GF-D8 (cell line): Measurements from ENCODE around the gene SLC25A1.
A peak's percentile ranks its signal among the peaks of the same experiment; 100 is the strongest.

Experiments used
- DNase-seq: peaks from one replicate; lab custom pipeline; 2025; lab: John Stamatoyannopoulos, UW

Gene SLC25A1

DNA sequence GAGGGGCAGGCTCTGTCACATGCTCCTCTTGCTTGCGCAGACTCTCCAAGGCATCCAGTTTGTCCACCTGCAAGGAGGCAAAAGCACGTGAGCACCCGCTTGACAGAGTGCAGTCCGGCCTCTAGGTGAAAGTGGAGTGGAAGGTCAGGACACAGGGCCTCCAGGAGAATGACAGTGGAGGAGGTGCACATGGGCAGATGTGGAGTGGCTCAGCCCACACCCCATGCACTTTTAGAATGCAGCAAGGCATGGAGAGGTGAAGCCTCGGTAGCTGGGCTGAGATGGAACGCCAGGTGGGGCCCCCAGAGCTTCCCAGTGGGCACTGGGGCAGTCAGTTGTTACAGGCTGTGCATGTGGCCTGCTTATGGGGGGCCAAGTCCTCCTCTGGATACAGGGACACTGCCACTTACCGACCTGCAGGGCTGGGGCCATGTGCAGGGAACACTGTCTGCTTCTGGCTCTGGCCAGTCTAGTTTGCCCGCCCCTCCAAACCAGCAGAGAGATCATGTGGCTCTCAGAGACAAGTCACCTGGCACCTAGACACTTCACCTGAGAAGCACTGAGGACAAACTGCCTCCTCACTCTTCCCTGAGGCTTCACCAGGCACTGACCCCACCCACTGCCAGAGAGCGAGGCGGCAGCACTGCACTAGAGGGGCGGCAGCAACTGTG lies 2.3 kb upstream of the SLC25A1 start:
- DNase-seq, result no peak

DNA sequence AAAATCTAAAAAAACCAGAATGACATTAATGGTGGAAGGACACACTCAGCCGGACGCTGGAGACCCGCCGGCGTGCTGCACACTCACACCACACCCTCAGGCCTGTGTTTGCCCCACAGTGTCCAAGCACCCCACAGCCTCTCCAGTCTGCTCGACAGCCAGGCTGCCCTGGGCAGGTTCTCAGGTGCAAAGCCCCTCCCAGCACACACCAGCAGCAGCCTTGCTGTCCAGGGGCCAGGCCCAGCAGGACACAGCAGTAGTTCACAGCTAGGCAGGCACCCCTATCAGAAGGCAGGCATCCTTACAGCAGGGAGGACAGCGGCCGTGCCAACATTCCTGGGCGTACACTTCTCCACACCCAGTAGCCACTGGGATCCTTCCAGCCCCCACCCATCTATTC lies 1.7 kb upstream of the SLC25A1 start:
- DNase-seq, result no peak

DNA sequence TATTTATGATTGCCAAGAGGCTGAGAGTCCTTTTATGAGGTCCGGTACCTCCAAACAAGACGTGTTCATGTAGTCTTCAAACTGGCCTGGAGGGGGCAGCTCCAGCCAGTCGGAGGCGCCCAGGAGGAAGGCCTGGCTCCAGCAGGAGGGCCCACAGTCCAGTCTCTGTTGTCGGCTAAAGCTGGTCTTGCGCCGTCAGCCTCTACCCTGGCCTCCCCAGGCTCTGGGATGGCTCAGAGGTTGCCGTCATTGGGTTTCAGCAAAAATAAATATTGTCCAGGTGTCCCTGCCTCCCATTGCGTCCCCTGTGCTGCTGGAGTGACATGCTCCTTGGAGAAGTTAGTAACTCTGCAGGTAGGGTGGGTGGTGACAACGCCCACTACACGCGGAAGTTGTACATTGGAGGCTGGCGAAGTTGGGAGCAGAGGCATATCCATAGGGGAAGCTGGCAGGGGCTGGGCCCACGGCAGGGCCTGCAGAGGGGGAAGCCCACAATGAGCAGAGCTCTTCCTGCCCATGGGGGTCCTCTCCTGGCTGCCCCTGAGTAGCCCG lies 1.0 kb upstream of the SLC25A1 start:
- DNase-seq, result peak; percentile 51

DNA sequence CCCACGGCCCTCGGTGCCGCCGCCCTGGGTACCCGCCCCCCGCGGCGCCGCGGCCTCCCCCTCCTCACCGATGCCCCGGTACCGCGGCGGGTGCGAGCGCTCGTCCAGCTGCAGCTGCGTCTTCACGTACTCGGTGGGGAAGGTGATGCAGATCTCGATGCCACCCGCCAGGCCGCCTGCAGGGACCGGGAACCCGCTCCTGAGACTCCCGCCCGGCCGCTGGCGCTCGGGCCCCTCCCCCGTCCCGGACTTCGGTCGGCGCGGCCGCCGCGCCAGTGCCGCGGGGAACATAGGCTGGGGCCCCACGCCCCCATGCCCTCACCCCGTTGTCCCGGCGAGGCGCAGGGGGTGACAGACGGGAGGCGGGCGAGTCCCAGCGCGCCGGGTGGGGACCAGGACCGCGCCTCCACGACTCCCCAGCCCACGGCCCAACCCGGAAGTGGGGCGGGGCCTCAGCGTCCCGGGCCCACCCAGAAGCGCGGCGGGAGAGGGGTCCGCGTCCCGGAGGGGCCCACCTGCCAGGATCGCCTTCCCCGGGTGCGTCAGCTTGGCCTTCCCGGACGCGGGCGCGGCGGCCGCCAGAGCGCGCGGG lies 375 bp downstream of the SLC25A1 start:
- DNase-seq, result no peak

DNA sequence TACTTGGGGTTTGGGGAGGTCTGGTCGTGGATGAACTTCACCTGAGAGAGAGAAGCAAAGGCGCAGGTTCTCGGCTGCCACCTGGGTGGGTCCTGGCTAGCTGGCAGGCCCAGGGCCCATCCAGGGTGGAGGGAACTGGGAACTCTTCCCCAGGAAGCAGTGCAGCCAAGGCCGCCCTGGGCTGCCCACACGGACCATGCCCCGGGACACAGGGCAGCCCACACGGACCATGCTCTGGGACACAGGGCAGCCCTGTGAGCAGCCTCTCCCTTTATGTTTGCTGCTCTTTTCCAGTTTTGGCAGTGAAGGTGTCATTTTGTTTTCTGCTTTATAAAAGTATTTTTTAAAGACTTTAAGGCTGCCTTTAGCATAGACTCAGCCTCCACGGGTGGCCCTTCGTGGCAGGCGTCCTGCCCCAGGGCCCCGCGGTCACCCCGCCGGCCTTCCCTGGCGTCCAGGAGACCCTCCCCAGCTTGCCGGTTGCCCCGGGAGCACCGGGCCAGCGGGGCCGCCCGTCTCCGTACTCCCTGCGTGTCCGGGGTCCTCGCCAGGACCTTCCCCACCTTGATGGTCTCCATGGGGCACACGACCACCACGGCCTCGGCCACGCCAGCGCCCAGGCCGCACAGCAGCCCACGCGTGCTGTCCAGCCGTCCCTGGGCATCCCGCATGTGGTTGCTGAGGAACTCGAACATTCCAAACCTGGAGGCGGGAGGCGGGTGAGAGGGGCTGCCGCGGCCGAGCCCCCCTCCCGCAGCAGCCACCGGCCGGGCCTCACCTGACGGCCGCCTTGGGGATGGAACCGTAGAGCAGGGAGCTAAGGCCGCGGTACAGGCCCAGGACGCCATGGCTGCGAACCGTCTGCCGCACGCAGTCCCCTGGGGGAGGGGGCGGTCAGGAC lies 1.1 kb downstream of the SLC25A1 start:
- DNase-seq, result no peak

DNA sequence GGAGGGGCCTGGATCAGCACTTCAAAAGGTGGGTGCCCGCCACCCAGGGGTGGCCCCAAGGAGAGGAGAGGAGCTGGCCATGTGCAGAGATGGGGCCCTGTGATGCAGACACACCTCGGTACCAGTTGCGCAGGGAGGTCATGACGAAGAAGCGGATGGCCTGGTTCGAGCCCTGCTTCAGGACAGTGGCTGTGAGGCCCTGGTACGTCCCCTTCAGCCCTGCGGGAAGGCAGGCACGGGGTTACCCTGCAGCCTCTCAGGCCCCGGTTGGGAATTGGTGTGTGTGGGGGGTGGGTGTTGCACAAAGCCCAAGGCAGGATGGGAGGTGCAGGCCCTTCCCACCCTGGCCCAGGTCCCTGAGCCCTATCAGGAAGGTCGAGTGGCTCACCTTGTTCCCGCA lies 1.8 kb downstream of the SLC25A1 start:
- DNase-seq, result no peak

DNA sequence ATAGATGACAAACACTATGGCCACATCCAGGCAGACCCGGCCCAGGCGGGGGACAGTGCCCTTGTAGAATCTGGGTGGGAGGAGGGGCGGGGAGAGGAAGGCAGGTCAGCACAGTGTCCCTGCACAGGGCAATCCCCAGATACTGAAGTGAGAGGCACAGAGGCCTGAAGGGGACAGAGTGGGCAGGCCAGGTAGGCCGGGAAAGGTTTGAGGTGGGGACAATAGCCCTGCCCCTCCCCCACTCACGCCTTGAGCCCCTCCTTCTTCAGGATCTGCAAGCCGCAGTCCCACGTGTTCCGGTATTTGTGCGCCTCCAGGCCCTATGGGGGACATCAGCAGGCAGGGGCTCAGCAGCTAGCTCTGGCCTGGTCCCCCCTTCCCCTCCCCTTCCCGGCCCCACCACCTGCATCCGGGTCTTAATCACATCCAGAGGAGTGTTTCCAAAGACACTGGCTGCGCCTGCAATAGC lies 2.3 kb downstream of the SLC25A1 start:
- no peak for DNase-seq

DNA sequence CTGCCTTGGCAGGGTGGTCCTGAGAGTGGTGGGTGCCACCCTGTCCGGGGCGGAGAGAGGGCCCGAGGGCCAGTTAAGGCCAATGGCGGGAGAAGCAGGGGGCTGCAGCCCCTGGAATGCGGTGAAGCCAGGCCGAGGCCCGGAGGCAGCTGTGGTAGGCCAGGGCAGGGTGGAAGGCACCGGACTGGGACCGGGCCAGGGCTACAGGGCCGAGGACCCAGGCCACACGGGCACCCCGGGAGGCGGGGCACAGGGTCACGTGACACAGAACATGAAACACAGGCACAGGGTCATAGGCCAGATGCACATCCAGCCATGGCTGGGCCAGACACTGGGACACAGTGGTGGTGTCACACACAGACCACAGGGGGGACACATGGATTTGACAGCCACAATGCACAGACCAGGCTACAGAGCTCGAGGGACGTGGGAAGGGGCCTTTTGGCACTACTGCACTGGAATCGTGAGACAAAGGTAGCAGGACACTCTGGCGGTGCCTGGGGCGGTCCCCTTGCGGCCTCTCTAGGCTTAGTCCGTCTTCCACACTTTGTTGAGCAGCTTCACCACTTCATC lies 2.8 kb downstream of the SLC25A1 start:
- no peak for DNase-seq

DNA sequence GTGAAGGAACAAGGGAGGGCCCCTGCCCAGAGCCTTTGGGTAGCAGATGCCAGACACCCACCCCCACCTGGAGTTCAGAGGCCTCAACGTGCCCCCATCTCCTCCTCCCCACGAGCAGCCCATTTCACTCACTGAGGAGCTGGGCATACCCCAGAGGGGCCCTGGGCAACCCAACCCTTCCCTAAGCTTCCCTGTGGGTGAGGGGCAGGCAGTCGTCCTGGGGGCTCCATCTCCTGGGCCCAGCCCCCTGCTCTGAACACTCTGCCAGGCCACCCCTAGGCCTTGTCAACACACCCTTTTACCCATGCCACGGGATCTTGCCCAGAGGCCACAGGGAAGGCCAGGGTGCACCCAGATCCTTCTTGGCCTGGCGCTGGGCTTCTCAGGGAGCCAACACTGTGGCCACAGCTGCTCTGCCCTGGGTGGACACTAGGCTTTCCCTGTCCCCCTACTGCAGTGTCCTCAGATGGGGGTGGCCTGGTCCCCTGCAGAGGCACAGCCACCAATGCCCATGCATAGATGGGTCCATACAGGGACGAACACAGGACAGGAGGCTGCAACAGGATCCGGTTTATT lies 3.4 kb downstream of the SLC25A1 start:
- DNase-seq, result no peak

DNA sequence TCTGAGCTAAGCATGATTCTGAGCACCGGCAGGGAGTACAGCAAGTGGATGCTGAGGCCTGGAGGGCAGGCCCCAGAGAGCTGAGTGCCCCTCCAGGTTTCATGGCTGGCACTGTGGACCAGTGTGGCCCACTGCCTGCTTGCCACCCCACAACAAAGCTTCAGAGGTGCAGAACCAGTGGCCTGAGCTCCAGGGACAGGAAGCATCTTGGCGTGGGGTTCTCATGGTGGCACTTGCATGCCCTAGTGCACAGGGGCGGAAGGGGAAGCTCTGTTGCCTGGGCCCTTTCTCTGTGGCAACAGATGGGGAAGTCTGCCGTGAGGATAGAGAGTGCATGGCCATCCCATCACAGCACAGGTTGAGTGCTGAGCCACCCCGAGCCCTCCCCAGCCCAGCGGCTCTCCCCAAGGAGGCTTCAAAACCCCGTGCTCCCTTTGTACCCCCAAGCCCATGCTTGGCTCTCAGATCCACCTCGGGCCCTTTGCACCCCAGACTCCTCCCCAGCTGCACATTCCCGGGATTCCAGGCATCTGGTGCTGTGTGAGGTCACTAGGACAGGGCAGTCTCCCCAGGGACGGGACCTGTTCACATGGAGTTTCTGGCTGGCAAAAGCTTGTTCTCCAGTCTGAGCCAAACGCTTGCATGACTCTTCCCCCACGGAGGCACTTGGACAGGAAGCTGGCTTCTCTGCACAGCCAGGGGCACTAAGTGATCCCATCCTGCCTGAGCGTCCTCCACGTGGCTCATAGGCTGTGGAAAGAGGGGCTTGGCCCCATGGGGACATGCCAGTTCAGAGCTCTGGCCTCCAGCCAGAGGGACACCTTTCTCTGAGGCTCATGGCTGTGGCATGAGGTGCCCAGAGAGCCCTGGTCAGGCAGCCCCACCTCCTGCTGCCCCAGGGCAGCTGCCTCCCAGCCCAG lies 4.2 kb downstream of the SLC25A1 start:
- peak; percentile 61 for DNase-seq

DNA sequence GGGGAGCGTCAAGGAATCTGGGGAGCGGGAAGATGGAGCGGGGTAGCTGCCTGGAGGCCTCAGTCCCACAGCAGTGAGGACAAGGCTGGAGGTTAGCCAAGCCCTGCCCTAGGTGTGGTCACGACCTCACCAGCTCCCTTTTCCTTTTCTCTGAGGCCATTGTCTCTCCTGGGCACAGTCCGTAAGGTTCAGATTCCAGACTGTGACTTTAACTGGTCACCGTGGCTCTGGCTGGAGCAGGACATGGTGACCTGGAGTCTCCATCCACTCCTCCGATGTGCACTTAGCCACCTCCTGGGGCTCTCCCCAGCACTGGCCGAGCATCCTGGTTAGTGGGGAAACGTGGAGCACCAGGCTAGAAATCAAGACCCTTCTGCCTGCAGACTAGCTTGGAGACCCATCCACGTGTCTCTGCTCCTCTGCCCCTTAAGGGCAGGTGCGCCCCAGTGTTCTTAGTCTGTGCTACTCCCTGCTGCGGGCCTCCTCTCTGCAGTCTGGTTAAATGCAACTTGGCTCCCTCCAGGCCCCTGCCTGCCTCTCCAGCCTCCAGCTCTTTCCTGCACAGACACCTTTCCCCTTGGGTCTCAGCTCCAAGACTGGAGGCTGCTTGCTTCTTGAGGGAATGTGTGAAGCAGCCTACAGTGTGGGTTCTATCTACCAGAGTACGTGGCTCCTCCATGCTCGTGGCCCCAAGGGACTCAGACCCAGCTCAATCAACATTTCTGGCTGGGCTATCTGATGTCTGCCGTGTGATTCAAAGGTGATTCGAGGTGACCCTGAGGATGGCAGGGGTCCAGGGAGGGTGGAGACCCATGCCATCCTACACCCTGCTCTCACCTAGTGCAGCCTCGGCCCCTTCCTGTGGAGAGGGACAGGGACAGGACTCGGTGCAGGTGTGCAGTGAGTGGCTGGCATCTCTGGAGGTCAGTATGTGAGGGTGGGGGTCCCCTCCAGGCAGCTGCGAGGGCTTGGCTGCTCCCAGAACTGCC lies 5.2 kb downstream of the SLC25A1 start:
- no peak for DNase-seq

DNA sequence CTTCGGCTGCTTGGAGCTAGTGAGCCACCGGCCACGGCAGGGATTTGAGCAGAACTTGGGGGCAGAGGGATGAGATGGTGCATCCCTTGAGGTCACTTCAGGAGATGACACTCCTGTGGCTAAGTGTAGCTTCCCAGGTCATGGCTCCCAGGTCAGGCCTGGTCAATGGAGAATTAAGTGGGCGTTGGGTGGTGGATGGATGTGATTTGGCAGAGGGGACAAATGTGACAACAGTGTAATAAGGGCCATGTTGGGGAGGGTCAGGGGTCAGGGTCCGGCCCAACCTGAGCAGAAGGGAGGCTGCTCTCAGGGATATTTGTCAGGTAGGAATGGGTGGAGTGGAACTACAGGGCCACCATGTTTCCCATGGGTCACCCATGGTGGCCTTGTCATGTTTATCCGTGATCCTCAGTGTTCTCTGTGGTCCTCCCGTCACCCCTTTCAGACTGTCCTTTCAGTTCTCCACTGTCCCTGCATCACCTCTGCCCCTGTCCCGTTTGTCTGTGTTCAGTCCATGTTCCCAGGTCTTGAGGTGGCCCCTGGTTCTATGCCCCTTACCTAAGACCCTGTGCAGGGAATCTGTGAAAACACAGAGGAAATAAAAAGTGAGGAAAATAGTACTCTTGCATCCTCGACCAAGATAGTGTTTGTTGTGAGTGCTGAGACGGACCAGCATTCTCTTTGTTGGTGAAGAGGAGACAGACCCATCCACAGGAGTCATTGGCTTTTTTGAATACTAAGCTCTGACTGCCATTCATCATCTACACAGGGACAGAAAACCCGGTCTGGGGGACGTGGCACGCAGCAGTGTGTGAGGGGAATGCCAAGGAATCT lies 6.1 kb downstream of the SLC25A1 start:
- no peak for DNase-seq

DNA sequence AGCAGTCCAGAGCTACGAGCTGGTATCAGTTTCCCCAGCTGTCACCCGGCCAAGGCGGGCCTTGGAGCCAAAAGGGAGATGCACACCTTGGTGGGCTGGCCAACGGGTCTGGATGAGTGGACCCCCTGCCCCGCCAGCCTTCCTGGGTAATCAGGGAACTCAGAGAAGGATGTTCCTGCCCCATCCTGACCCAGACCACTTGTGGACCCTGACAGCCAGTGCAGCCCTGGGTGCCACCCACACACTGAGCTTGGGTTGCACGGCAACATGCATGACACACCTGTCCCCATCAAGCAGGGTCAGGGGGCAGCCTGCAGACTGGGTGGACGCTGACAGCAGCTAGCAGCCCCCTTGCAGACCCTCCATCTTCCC lies 8.6 kb downstream of the SLC25A1 start:
- no peak for DNase-seq

DNA sequence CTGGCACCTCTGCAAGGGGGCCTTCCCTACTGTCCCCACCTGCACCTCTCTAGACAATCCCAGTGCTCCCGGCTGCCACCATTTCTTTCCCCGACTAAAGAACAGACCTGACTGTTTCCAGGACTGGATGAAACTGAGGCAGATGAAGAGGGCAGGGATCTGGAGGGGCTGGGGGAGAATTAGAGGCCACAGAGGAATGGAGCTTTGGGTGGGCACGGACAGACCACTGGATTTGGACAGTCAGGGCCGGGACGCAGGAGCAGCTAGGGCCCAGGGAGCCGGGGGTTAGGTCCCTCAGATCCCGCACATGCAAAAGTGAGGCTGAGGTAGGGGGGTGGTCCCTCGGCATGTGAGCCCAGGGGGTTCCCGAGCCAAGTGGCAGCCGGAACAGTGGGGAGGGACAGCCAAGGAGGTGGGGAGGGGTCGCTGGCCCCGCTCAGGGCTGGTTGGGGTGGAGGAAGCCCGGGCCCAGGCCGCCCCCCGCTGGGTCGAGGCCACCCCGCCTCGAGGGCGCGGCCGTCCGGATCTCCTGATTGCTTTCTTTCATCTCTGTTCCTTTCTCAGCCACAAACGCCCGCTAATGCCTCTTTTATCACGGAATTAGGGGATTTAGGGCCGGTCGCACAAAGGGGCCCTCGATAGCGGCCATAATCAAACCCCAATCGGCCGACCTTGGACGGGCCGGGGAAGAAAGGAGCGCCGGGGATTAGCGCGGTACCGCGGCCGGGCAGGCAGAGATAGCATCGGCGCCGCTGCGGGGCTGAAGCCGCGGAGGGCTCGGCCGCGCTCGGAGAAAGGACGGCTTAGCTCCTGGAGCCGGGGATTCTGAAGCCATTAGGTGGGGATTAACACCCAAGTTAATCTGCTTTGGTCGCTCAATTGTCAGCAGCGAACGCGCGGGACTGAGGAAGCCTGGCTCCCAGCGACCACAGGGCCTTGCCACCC lies 9.3 kb downstream of the SLC25A1 start:
- DNase-seq, result no peak

DNA sequence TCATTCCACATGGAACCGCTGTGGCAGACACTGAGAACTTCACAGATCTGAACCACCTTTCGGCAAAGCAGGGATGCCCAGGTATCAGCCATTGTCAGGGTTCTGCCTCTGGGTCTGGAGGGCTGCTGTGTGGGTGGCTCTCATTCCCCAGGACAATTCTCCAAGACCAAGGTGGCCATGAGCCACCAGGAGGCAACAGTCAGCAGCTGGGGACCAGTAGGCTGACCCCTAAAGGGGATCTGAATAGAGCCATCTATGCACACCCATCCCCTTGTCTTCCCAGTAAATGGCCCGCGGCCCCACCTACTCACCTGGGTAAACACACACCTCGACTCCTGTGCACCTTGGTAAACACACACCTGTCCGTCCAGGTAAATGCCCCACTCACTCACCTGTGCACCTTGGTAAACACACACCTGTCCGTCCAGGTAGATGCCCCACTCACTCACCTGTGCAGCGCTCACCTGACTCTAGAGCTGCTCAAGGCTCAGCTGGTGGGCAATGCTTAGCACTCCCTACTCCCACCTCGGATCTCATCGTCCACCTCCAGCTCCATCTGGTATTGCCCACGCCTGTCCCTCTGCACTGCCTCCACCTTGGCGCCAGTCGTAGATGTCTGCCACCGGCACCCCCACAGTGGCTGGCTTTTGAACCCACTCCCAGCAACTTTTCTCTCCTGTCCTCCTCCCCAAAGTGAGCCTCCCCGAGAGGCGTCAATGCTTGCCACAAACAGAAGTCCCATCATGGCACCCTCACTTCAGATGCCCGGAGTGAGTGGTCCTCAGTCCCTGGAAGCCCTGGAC lies 10.2 kb downstream of the SLC25A1 start:
- DNase-seq, result no peak

DNA sequence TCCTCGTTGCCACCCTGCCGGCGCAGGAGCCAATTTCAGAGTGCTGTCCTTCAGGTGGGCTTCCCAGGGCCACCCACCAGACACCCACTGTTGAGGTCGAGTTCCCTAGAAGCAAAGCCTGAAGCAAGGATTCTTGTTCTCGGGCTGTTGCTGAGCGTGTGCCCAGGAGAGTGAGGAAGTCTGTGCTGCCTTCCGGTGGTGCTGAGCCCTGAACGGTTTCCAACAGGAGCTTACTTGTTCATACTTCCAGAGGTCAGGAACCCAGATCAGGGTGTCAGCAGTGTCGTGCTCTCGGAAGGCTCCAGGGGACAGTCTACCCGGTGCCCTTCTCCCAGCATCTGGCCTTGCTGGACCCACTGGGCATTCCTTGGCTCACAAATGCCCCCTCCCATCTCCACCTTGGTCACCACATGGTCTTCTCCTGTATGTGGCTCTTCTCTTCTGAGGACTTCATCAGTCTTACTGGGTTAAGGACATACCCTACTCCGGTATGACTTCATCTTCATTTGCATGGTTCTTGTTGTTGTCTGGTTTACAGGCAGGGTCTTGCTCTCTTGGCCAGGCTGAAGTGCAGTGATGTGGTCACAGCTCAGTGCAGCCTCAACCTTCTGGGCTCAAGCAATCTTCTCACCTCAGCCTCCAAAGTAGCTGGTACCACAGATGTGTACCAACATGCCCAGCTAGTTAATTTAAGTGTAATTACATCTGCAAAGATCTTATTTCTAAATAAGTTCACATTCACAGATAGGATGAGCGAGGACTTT lies 11.2 kb downstream of the SLC25A1 start:
- DNase-seq, result no peak
